M059J (cell line): Measurements from ENCODE around the gene CFAP46. TPM values are rescaled to one million over a fixed set of nuclear protein-coding genes. Genes with fewer than 3 reads are reported as not detected.
"Not testable (repeated sequence)": the region's sequence is repeated elsewhere in the genome, so short reads cannot be mapped to it uniquely, and the experiment has no call there.

ENCODE experiments used
- DNase-seq: peaks from one replicate; pipeline ENCODE4 v3.0.0-alpha.2; 2012; ENCODE audit warnings: low read depth
- total RNA-seq: library from RNA; depleted of rRNA; stranded (reverse); fragments of >200 nt; shearing (Covaris generic); gene quantifications from 2 replicates; pipeline ENCODE4 v1.2.3, GENCODE V29; 2014

CFAP46 gene
- total RNA-seq, 1 experiment from 2014 or later: not detected

GRCh38 chr10:132914732-132915131 is 27.6 kb downstream of the CFAP46 start:
- no peak for DNase-seq

DNA sequence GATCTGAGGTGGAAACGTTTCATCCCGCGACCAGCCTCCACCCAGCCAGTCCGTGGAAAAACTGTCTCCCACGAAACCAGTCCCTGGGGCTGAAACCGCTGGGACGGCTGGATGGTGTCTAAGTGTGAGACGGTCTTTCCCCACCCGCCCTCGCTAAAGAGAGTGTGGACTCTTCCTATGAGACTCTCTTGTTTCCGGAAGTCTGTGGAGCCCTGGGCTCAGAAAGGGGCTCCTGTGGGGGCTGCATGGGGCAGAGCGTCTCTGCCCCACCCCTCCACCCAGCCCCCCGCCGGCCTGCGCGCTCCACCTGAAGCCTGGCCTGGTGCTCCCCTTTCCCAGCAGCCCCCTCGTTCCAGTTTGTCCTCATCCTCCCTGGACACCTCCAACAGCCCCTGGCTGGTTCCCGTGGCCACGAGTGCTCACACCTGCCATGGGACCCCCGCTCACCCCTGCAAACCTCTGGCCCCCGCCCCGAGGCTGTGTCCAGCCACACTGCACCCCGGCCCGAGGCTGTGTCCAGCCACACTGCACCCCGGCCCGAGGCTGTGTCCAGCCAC is 28.7 kb downstream of the CFAP46 start:
- DNase-seq: no peak

GRCh38 chr10:132912713-132913558 is 29.4 kb downstream of the CFAP46 start:
- no peak for DNase-seq

GRCh38 chr10:132912225-132912712 is 30.1 kb downstream of the CFAP46 start:
- no peak for DNase-seq

DNA sequence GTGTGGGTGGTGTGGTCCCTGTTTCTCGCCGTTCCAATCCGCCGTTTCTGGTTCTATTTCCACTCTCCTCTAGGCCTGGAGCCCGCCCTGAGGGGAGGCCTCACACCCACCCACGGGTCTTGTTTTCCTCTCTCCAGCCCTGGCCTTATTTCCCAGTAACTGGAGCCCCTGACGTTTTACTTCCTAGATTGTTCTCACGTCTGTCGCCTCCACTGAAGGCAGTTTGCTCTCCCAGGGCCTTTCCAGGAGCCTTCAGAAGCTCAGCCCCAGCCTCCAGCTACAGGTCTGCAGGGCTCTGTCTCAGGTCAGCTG is 30.6 kb downstream of the CFAP46 start:
- no peak for DNase-seq

DNA sequence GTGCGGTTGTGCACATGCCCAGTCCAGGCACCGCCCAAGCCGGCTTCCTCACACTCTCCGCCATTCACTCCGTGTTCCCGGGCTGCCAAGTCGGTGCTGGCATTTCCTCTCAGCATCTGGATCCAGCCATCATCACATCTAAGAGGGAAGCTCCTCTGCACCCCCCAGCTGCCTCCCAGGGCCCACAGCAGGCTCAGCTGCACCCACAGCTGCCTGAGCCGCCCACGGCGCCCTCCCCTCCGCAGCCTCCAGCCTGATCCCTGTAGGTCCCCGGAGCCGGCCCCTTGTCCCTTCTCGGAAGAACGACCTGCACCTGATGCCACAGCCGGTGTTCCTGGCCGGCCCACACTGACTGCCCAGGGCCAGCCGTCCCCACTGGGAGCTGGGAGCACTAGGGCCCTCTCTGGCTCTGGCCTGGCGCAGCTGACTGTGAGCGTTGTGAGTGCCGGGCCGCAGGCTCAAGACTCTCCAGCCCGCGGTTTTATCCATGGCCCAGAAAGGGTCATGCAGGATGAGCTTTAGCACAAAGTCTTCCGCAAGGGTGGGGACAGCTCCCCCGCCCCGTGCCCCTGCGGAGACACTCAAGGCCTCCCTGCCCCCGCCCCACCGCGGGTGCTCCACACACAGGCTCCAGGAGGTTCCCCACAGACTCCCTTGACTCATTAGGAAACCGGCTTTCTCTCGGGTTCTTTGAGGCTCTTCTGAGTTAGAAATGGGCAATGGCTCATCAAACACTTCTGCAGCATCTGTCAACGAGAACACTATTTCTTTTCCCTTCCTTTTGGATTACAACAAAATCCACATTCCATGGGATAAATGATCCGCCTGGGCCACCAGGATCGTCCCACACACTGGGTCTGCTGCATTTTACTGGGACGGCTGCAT is 31.2 kb downstream of the CFAP46 start:
- DNase-seq: no peak

DNA sequence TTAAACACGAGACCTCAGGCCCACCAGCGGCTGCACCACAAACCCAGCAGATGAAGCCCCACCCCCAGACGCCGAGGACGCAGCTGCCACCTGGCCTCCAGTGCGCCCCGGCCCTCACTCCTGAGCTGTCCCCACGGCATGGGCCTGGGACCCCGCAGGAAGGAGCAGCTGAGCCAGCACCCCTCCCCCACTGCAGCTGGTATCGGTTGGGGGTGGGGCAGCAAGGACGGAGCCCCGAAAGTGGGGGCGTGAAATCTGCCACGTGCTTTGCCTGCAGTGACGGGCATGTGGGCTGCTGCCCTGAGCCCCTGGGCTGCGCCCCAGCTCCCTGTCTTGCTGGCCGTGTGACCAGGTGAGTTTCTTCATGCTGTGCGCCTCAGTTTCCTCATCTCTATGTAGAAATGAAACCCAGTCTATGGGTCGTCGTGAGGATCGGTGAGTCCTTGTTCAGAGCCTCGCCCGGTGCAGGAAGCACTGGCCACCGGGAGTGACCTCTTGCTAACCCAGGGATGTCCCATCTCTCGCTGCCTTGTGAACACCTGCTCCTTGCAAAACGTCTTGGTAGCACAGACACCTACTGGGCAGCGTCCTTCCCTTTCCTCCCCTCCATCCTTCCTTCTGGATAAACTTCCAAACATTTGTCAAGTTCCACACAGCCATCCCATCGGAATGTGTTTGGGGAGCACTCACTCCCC is 32.0 kb downstream of the CFAP46 start:
- no peak for DNase-seq

DNA sequence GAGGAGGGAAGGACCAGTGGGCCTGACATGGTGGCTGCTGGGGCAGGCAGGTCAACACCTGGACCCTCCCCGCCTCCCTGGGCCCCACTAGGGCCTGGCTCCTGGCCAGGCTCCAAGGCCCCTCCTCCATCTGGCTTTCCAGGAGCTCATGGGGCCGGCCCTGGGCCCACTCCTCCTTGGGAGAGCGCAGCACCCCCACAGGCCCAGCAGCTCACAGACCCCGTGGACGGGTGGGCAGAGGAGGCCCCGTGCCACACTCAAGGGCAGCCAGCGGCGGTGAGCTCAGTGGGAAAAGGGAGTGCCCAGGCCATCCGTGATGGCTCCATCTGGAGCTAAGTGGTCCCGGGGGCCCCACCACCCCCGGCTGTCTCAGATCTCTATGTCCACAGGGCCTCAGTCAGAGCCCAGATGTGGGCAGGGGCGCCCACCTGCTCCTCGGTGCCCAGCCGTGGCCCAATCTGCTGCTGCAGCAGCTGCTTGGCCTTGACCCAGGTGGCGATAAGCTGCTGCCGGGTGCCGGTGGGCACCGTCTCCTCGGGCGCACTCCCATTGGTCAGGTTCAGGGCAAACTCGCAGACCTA is 32.8 kb downstream of the CFAP46 start:
- DNase-seq: no peak

- DNase-seq: no peak
These were observed 33.6 kb downstream of the CFAP46 start for GRCh38 chr10:132908621-132909295.

DNA sequence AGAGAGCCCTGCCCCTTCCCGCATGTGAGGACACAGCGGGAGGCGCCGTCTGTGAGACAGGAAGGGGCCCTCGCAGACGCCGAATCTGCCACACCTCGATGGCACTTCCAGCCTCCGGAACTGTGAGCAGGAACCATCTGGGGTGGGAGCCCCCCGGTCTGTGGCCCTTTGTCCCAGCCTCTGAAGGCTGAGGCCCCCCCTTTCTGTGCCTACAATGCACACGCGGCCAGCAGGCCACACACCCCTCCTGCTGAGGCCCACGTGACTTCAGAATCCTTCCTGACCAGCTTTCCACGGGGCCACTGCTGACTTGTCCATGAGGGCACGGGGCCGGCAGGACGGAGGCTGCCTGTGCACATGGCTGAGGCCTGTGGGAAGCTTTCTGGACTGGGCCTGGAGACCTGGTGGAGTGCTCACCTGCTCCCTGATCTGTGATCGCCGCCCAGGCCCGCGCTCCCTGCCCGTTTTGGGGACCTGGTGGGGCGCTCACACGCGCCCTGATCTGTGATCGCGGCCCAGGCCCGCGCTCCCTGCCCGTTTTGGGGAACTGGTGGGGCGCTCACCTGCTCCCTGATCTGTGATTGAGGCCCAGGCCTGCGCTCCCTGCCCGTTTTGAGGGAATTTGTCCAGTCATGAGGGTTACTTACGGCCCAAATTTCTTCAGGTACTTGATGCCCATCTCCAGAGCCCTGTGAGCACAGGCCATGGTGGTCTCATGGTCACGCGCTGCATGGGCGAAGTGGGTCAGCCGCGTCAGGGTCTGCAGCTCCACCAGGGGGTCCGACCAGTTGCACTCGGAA is 34.3 kb downstream of the CFAP46 start:
- DNase-seq: no peak

- DNase-seq: no peak
These were observed 35.5 kb downstream of the CFAP46 start for GRCh38 chr10:132906836-132907235.

GRCh38 chr10:132906106-132906505 is 36.3 kb downstream of the CFAP46 start:
- no peak for DNase-seq

DNA sequence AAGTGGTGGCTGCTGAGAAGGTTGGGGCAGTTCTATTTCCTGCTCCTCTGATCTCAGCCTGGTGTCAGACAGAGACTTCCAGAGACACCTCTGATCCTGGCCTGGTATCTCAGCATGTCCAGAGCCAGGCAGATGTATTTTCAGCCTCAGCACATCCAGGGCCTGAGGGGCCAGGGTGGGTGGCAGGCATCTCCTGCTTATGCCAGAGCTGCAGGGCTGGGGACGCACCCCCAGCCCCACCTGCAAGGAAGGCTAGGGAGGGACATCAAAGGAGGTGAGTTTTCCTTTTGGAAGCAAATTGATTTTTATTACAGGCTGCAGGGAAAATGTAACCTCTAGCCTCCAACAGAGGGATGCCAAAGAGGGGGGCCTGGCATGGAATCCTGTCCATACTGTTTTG is 36.7 kb downstream of the CFAP46 start:
- DNase-seq: no peak

DNA sequence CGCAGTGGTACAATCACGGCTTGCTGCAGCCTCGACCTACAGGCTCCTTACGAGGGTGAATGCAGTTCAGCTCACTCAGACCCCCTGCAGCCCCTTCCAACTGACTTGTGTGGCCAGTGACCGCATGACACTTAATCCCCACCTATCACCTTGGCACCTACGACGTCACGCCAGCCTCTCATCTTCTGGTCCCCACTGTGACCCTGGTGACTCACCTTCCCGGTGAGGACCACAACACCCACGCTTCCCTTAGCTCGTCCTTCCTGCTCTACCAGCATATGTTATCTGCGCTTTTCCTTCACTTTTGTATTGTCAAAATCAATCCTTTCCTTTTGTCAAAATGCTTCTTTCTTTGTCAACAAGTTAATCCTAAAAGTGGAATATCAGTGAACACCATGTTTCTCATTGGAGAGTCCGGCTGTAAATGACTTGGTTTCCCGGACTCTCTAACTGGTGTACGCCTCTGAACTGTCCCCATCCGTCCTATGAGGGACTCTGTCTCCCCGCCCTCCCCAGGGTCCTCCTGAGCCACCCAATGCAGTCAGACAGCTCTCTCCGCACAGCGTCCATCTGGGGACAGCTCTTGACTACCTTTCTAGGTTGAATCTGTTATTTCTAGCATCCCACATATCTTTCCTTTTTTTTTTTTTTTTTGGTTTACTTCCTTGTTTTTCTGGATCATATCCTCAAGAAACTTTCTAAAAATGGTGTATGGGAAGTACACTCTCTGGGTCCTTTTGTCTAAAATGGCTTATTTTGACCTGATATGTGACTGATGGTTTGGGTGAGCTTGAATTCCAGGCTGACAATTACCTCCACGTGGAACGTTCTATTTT is 37.3 kb downstream of the CFAP46 start:
- no peak for DNase-seq

GRCh38 chr10:132904181-132904813 is 38.1 kb downstream of the CFAP46 start:
- peak; percentile 18 for DNase-seq

DNA sequence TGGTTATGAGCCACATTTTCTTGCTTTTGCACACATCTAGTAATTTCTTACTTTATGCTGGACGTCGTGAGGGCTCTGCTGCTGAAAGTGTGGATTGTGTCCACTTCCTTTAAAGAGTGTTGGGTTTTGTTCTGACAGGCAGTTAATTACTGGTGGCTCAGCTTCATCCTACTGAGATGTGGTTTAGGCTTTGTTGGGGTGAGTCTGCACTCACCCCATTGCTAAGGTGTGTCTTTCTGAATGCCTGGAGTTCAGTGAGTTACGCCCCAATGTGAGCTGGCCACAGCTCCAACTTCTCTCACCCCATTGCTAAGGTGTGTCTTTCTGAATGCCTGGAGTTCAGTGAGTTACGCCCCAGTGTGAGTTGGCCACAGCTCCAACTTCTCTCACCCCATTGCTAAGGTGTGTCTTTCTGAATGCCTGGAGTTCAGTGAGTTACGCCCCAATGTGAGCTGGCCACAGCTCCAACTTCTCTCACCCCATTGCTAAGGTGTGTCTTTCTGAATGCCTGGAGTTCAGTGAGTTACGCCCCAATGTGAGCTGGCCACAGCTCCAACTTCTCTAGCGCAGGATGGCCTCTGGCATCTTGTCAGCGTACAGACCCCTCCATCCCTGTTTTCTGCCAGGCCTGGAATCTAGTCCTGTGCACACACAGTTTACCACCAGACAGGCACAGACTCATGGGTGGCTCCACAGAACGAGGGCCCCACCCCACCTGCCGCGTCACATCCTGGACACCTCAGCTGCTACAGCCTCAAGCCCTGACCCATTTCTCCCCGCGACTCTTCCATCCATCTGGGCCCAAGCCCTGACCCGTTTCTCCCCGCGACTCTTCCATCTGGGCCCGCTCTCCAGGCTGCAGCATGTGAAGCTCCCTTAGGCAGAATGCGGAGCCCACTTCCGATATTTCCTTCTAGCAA is 39.5 kb downstream of the CFAP46 start:
- DNase-seq: not testable (repeated sequence)

- DNase-seq: no peak
These were observed 41.0 kb downstream of the CFAP46 start for GRCh38 chr10:132901351-132901750.
